Lower leg skin (tissue), 3 donors: ENCODE measurements around the gene MYO1E.

Experiments used
- POLR2A ChIP-seq, 2 donors: fragments of 450-650 bp; IDR thresholded peaks; one replicate each; pipeline ENCODE4 v1.6.1; 2016 to 2017; ENCODE audit warnings: antibody characterized with exemption in 2 of 2, mild to moderate bottlenecking in 1 of 2, moderate library complexity in 1 of 2
- TF ChIP-seq, protein P1 (sequence below), 3 donors: fragments of 450-650 bp; IDR thresholded peaks; one replicate each; pipeline ENCODE4 v1.5.1; 2016; ENCODE audit warnings: antibody characterized with exemption in 3 of 3, mild to moderate bottlenecking in 3 of 3, moderate library complexity in 2 of 3

DNA sequence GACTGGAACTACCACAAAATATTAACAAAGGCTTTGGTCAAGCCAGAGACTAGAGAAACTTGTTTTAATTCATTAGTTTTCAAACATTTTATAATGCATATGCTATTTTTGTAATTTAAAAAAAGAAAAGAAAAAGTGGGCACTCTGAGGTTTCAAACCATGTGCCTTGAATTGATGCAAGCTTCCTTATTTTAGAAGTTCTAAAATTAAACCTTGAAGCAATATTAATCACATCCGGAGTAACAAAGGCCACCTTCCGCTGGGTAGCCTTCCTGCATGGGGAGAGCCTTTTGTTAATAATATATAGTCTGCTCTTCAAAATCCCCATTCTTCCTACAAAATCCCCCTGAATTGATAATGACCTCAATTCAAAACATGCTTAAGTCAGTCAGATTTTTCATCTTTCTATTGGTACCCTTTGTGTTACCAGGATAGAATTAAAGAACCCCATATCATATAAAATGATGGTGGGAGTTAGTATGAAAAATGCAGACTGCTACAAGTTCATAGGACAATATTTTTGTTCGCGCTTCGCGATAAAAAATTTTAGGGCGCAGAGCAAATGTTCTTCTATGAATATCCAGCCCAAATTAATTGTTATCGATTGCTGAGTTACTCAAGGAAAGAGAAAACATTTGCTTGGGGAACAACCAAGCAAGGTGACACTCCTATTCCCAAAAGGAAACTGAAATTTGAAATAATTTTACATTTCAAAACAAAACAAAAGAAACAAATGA, 135.4 kb downstream of the MYO1E start:
- TF ChIP-seq POLR2A (IDR thresholded peaks at IDR 0.05) = no peak
- TF ChIP-seq, protein P1, sequence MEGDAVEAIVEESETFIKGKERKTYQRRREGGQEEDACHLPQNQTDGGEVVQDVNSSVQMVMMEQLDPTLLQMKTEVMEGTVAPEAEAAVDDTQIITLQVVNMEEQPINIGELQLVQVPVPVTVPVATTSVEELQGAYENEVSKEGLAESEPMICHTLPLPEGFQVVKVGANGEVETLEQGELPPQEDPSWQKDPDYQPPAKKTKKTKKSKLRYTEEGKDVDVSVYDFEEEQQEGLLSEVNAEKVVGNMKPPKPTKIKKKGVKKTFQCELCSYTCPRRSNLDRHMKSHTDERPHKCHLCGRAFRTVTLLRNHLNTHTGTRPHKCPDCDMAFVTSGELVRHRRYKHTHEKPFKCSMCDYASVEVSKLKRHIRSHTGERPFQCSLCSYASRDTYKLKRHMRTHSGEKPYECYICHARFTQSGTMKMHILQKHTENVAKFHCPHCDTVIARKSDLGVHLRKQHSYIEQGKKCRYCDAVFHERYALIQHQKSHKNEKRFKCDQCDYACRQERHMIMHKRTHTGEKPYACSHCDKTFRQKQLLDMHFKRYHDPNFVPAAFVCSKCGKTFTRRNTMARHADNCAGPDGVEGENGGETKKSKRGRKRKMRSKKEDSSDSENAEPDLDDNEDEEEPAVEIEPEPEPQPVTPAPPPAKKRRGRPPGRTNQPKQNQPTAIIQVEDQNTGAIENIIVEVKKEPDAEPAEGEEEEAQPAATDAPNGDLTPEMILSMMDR (IDR thresholded peaks at IDR 0.05) = no peak
